ENCODE data around the gene CCDC12. TPM values are rescaled to one million over a fixed set of nuclear protein-coding genes. Genes with fewer than 3 reads are reported as not detected.

Gene CCDC12
- total RNA-seq, 2 donors from 2014 or later, result 46.7 to 47.8 TPM

DNA sequence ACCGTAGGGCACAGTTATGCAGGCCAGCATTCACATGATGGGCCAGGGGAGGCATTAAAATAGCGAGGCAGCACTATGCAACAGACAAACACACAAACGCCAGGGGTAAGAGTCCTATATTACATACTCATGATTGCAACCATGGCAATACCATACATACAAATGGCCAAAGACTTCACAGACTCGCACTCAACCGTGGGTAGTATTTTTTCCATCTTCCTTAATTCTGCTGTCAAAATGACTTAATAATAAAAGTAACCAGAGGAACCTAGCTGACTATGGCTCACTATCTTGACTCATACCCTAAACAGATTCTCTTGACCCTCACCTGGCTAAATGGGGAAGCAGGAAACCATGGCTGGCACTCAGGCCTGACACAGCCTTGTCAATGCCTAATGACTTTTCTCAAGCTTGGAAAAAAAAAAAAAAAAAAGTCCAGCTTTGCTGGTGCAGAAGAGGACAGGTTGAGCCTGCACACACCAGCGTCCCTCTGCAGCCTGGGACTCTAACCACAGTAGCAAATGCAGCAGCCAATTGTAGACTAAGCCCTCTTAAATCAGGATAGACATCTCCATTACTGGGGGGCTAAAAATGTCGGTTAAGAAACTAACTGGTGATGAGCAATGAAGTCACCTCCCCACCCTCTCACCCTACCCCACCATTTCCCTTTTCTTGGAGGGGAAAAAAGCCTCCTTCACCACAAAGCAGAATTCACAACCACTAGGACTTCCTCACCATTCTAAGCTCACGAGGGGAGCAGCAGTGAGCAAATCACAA lies 23.1 kb downstream of the CCDC12 start:
- H3K4me1 Mint-ChIP-seq, result peaks cover 57% of the 10 kb centered on the region

DNA sequence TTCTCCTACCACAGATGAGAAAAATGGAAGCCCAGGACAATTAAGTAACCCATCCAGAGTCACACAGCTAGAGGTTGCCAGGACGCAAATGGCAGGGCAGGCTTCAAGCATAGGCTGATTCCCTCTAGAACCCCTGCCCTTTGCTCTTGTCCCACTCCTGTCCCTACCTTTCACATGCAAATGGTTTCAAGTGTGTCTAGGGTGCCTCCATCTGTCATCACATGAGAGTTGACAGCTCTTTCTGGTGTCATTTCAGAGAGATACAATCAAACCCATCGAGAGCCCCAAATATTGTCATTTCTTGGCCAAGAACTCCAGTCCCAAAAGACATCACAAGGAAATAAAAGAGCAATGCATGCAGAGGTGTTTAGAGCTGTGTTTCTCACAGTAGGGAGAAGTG lies 23.7 kb downstream of the CCDC12 start:
- Histone ChIP-seq H3K4me1 (ENCODE audit: control insufficient read depth, insufficient read depth, low read length) (peaks cover 33% of the 10 kb centered on the region), H3K9me3 (ENCODE audit: control insufficient read depth, low read length) (no peaks in the 10 kb centered on the region), H3K27ac (ENCODE audit: low read depth, low read length) (peak overlapping the region; percentile 9), H3K27me3 (ENCODE audit: control insufficient read depth, insufficient read depth, low read length, poor library complexity, severe bottlenecking) (no peaks in the 10 kb centered on the region), H3K4me3 (ENCODE audit: low read length) (no peak overlapping the region), H3K9ac (ENCODE audit: extremely low read depth, low read length, poor library complexity, severe bottlenecking) (no peak overlapping the region), H3K36me3 (ENCODE audit: control insufficient read depth, insufficient read depth, low read length) (peaks cover 14% of the 10 kb centered on the region)
- no peak for DNase-seq
- Mint-ChIP-seq H3K9me3 (no peaks in the 10 kb centered on the region), H3K27ac (no peak overlapping the region), H3K27me3 (ENCODE audit: insufficient read depth) (no peaks in the 10 kb centered on the region), H3K36me3 (ENCODE audit: low read depth) (peaks cover 8% of the 10 kb centered on the region), H3K4me3 (no peak overlapping the region), H3K4me1 (peaks cover 57% of the 10 kb centered on the region)
- WGBS, 2 experiments (ENCODE audit: insufficient coverage in 1 of 2, insufficient read length in 1 of 2), result 94% methylated on average over 2 of the region's 2 CpGs
- TF ChIP-seq, protein P1, sequence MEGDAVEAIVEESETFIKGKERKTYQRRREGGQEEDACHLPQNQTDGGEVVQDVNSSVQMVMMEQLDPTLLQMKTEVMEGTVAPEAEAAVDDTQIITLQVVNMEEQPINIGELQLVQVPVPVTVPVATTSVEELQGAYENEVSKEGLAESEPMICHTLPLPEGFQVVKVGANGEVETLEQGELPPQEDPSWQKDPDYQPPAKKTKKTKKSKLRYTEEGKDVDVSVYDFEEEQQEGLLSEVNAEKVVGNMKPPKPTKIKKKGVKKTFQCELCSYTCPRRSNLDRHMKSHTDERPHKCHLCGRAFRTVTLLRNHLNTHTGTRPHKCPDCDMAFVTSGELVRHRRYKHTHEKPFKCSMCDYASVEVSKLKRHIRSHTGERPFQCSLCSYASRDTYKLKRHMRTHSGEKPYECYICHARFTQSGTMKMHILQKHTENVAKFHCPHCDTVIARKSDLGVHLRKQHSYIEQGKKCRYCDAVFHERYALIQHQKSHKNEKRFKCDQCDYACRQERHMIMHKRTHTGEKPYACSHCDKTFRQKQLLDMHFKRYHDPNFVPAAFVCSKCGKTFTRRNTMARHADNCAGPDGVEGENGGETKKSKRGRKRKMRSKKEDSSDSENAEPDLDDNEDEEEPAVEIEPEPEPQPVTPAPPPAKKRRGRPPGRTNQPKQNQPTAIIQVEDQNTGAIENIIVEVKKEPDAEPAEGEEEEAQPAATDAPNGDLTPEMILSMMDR (conservative IDR thresholded peaks at IDR 0.05), result no peak

More for the DNA sequence above, 23.1 kb downstream of the CCDC12 start:
- Histone ChIP-seq H3K27ac (ENCODE audit: low read depth, low read length) (peak overlapping the region; percentile 9), H3K4me3 (ENCODE audit: low read length) (no peak overlapping the region), H3K9me3 (ENCODE audit: control insufficient read depth, low read length) (no peaks in the 10 kb centered on the region), H3K27me3 (ENCODE audit: control insufficient read depth, insufficient read depth, low read length, poor library complexity, severe bottlenecking) (no peaks in the 10 kb centered on the region), H3K36me3 (ENCODE audit: control insufficient read depth, insufficient read depth, low read length) (peaks cover 14% of the 10 kb centered on the region), H3K9ac (ENCODE audit: extremely low read depth, low read length, poor library complexity, severe bottlenecking) (no peak overlapping the region), H3K4me1 (ENCODE audit: control insufficient read depth, insufficient read depth, low read length) (peaks cover 29% of the 10 kb centered on the region)
- DNase-seq, result no peak
- H3K9me3 Mint-ChIP-seq, result no peaks in the 10 kb centered on the region
- H3K27ac Mint-ChIP-seq, result no peak overlapping the region
- no peaks in the 10 kb centered on the region for H3K27me3 Mint-ChIP-seq (ENCODE audit: insufficient read depth)
- 90 to 92% methylated on average over 3 to 8 of the region's 8 CpGs for WGBS, 2 experiments (ENCODE audit: insufficient coverage in 1 of 2, insufficient read length in 1 of 2)
- TF ChIP-seq, protein P1 (conservative IDR thresholded peaks at IDR 0.05), result no peak
- no peak overlapping the region for H3K4me3 Mint-ChIP-seq
- peaks cover 8% of the 10 kb centered on the region for H3K36me3 Mint-ChIP-seq (ENCODE audit: low read depth)

DNA sequence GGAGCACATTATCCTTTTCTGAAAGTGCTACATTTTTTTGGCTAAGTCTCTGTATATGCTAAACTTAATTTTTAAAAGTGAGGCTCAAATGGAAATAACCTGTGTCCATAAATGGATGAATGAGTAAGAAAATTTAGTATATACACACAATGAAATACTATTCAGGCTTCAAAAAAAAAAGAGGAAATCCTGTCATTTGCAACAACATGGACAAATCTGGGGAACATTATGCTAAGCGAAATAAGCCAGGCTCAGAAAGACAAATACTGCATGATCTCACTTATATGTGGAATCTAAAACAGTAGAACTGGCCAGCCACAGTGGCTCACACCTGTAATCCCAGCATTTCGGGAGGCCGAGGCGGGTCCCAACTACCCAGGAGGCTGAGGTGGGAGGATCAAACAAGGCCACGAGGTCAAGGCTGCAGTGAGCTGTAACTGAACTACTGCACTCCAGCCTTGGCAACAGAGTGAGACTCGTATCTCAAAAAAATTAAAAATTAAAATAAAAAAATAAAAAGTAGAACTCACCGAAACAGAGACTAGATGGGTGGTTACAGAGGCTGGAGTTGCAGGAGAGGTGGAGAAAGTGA lies 25.8 kb downstream of the CCDC12 start:
- Histone ChIP-seq H3K36me3 (ENCODE audit: control insufficient read depth, insufficient read depth, low read length) (peaks cover 32% of the 10 kb centered on the region), H3K4me1 (ENCODE audit: control insufficient read depth, insufficient read depth, low read length) (peaks cover 40% of the 10 kb centered on the region), H3K4me3 (ENCODE audit: low read length) (no peak overlapping the region), H3K27ac (ENCODE audit: low read depth, low read length) (no peak overlapping the region), H3K9me3 (ENCODE audit: control insufficient read depth, low read length) (no peaks in the 10 kb centered on the region), H3K9ac (ENCODE audit: extremely low read depth, low read length, poor library complexity, severe bottlenecking) (no peak overlapping the region), H3K27me3 (ENCODE audit: control insufficient read depth, insufficient read depth, low read length, poor library complexity, severe bottlenecking) (no peaks in the 10 kb centered on the region)
- Mint-ChIP-seq H3K36me3 (ENCODE audit: low read depth) (peaks cover 19% of the 10 kb centered on the region), H3K27me3 (ENCODE audit: insufficient read depth) (no peaks in the 10 kb centered on the region), H3K4me3 (no peak overlapping the region), H3K4me1 (peaks cover 65% of the 10 kb centered on the region), H3K9me3 (no peaks in the 10 kb centered on the region), H3K27ac (no peak overlapping the region)
- TF ChIP-seq, protein P1 (conservative IDR thresholded peaks at IDR 0.05), result no peak
- no peak for DNase-seq
- 94 to 100% methylated on average over 3 to 6 of the region's 7 CpGs for WGBS, 2 experiments (ENCODE audit: insufficient coverage in 1 of 2, insufficient read length in 1 of 2)
